HTERT RPE-1 (cell line): ENCODE data around the gene RANBP17.
"Not testable (repeated sequence)": the region's sequence is repeated elsewhere in the genome, so short reads cannot be mapped to it uniquely, and the experiment has no call there.

Experiments used
- in situ Hi-C: fragments of 300-500 bp; cut with MboI; formaldehyde crosslinking; loops from 4 replicates; pipeline ENCODE4 v1.14.3; 2020; ENCODE audit warnings: low sequenced_read_pairs

RANBP17 gene

DNA sequence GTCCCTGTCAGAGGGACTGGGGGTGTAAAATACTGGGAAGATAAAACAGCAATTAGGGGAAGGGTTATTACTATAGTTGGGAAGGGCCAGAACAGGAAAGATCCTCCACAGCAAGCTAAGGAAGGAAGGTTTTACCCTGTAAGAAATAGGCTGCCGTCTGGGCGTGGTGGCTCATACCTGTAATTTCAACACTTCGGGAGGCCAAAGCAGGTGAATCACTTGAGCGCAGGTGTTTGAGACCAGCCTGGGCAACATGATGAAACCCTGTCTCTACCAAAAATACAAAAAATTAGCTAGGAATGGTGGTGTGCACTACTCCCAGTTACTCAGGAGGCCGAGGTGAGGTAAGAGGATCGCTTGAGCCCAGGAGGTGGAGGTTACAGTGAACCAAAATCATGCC lies 282.1 kb downstream of the RANBP17 start:
- in situ Hi-C loops, result no loop called here

DNA sequence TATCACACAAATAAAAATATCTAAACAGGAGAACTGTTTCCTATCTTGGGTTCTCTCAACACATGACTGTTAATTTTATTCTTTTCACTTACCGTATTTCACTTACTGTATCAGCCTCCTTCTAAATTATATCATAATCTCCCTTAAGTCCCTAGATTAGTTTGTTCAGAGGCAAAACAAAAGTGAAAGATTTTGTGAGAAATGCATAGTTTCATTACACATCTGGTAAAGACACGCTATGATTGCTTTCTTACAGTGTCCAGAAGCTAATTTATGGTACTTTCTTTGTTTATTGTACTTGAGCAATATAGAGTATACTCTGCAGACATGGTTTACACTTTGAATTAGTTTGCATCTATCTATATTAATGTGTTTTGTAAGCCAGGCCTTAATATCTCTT lies 287.5 kb downstream of the RANBP17 start:
- in situ Hi-C loops, result no loop called here

DNA sequence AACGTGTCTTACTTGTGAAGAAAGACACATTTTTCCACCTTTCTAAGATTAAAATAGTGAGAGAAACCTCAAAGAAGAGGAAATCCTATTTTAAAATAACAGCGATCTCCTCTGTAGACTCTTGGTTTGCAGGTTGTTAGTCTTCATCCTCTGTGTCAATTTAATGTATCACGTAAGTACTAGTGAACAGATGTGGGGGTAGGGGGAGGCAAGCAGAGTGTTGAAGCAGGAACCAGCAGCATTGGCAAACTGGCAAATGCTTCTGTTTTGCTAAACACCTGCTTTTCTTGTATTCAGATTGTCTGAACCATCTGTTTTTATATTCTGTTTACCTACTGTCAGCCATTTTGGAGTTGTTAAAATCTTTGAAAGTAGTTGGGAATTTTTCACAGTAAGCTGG lies 288.0 kb downstream of the RANBP17 start:
- in situ Hi-C loops, result no loop called here

DNA sequence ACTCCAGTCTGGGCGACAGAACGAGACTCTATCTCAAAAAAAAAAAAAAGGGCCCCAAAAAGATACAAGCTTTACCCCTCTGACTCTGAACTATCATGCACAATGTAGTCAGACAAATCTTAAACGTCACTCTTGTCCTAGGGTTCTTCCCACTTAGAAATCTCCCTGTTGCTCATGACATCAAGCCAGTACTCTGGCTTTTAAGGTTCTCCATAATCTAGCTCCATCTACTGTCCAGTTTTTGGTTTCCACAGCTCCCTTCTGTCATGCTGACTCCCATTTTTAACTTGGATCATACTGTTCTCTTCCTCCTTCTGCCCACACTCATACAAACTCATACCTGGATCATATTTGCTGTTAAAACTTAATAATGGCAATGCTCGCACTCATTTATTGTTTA lies 290.6 kb downstream of the RANBP17 start:
- in situ Hi-C loops, result no loop called here

DNA sequence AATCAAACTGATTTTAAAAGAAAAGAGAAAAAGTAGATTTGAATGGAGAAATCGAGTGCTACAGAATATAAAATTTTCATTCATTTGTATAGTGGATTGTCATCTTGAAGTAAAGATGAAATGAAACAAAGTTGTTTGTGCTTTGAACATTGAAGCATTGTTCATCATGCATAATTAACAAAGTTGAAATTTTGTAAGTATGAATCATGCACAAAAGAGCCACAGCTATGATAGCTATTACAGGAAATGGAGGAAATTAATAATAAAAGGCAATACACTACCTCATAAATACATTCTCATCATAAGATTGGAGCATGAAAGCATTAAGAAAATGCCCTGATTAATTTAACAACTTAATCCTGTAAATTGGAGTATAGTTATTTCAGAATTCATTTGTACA lies 293.8 kb downstream of the RANBP17 start:
- in situ Hi-C loops, result no loop called here

DNA sequence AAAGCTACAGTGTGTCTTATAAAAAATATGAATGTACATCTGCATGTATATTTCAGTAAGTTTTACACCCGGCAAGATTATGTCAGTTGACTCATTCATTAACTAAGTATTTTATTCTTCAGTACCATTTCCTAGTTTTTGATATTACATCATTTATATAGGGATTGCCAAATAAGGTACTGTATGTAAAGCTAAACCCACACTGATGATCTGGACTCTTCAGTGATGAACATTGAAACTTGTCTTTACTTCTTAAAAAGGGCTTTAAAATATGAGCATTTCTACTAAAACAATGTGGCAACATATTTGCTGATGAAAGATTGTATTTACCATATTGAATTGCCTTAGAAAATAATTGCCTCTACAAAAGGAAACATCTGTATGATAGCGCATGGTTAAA lies 295.5 kb downstream of the RANBP17 start:
- in situ Hi-C loops, result no loop called here

DNA sequence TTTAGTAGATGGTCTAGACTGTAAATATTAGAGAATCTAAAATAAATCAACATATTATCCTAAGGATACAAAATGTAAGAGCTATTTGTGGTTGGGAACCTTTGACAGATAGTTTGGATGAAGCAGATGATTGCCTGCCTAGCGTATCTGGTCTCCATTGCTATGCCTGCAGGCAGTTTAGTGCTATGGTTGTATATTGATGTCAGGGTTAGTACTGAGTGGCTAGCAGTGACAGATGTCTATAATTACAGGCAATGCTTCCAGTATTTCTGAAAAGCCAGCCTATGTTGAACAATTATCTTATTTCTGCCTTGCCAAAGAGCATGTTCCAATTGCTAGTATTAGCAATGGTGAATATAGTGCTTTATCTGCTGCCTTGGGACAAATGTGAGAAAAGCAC lies 296.0 kb downstream of the RANBP17 start:
- in situ Hi-C loops, result no loop called here

DNA sequence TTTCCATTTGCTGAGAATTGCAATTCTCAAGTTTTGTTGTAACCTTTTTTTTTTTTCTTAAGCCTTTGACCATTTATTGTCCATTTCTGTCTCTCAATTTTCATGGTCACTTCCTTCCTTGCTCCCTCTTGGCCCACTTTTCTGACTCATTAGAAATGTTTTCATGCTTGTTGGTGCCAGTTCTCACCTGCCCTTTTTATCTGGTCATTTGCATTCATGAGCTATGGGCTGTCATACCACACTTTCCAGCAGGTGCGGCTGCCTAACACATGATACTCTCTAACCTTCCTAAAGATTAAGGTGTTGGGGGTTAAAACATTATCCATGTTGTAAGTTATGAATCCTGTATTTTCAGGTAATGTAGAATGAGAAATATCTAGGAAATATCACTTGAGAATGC lies 296.8 kb downstream of the RANBP17 start:
- in situ Hi-C loops, result no loop called here

DNA sequence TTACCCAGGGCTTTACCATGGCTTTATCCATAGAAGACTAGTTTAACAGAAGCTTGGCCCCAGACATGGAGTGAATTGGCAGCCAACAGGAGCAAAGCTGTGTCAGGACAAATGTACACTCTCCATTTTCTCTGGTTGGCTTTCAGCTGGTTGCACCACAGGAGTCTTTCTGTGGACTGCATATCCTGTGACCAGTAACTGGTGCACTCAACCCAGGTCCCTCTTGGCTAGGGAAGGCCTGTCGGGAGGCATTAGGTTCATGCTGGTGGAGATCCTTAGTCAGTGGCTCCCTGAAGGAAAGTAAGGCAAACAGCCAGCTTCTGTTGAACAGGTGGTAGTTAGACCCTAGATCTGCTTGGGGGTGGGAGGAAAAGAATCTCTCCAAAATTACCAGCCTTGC lies 300.3 kb downstream of the RANBP17 start:
- in situ Hi-C loops, result no loop called here

DNA sequence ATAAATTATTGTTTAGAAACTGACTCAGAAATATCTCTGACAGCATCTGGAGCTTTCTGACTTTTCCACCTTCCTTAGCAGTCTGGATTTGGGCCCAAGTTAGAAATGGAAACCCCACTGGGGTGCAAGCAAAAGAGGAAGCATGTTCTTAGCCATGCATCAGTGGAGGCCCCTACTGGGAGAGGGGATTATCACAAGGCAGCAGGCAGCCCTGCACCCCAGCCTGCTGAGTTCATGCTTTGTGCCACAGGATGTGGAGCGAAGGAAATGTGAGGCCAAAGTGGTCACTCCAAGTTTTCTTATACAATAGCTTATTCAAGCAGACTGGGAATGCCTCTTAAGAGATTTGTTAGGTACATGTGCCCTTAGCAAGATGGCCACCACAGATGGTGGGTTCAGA lies 300.8 kb downstream of the RANBP17 start:
- in situ Hi-C loops, result no loop called here

DNA sequence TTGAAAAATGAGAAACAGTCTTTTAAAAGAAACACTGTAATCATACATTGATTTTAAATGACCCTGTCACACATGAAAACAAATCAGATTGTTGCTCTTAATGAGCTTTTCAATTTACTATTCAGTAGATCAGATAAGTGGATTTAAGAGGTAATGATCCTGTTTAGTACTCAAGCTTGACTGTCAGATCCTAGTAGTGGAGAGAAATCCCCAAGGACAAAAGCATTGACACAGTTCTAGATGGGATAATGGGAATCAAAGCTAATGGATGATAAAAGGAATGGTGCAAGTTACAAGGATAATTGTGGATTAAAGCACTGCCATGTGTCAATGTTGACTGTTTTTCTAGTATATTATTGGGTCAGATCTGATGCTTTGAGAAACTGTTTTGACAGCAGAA lies 304.9 kb downstream of the RANBP17 start:
- in situ Hi-C loops, result no loop called here

DNA sequence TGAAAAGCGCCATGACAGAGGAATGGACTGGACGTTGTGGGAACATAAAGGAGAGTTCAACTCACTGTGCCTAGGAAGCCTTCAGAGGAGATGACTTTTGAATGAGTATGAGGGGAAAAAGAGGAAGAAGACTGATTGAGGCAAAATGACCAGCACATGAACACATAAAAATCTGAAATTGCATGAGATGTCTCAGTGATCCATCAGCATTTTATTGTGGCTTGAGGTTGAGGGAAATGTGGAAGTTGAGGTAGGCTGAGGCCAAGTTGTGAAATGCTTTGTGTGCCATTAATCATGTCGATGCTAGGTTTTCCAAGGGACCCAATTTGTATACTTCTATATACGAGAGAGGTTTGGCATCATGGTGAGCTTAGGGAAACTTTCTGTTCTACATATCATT lies 306.4 kb downstream of the RANBP17 start:
- in situ Hi-C loops, result no loop called here

DNA sequence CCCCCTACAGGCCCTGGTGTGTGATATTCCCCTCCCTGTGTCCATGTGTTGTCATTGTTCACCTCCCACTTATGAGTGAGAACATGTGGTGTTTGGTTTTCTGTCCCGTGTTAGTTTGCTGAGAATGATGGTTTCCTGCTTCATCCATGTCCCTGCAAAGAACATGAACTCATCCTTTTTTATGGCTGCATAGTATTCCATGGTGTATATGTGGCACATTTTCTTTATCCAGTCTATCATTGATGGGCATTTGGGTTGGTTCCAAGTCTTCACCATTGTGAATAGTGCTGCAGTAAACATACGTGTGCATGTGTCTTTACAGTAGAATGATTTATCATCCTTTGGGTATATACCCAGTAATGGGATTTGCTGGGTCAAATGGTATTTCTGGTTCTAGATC lies 313.1 kb downstream of the RANBP17 start:
- in situ Hi-C loops, result not testable (repeated sequence)

DNA sequence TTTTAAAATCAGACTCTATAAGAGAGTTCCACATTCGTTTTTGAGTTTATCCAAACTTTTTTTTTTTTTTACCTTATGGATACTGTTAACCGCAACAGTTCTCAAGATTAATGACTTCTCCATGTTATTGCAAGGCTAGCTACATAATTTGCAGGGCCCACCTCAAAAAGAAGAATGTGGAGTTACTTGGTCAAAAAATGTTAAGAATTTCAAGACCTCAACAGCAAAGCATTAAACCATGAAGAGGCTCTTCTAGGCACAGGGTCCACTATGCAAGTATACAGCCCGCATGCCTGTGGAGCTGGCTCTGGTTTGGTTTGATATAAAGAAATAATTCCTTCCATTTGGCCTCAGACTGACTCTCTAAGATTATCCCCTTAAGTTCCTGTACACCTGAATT lies 313.9 kb downstream of the RANBP17 start:
- in situ Hi-C loops, result no loop called here

DNA sequence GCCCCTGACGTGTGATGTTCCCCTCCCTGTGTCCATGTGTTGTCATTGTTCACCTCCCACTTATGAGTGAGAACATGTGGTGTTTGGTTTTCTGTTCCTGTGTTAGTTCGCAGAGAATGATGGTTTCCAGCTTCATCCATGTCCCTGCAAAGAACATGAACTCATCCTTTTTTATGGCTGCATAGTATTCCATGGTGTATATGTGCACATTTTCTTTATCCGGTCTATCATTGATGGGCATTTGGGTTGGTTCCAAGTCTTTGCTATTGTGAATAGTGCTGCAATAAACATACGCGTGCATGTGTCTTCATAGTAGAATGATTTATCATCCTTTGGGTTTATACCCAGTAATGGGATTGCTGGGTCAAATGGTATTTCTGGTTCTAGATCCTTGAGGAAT lies 316.4 kb downstream of the RANBP17 start:
- in situ Hi-C loops, result not testable (repeated sequence)

DNA sequence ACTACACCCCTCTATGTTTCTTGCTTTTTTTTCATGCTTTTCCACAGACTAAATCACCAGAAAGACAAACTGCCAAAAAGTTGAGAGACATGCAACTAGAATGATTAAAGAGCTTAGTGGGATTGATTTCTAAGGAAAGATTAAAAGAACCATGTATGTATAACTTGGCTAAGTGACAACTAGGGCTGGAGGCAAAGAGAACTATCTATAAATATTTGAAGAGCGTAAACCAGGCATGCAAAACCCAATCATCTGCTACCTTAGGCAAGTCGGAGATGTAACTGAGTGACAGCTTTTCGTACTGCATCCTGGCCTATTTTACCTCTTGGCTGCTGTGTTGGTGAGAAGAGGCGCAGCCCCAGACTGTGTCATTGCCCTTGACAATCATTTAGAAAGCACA lies 326.2 kb downstream of the RANBP17 start:
- in situ Hi-C loops, result no loop called here

DNA sequence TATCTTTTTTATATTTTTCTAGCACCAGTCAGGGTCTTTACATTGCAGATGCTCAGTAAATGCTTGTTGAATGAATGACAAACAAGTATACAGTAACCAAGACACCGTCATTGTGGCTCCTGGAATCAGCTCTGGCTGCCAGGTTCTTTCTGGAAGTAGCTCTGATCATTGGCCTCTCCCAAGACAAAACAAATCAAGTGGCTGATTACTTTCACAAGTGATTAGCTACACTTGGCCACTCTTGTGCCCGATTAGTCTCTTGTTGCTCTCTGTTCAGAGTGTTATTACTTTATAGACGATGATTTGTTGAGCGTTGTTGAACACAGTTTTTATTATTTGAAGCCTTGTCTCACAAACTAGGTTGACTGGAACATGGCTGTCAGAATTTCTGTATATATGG lies 327.6 kb downstream of the RANBP17 start:
- in situ Hi-C loops, result no loop called here

DNA sequence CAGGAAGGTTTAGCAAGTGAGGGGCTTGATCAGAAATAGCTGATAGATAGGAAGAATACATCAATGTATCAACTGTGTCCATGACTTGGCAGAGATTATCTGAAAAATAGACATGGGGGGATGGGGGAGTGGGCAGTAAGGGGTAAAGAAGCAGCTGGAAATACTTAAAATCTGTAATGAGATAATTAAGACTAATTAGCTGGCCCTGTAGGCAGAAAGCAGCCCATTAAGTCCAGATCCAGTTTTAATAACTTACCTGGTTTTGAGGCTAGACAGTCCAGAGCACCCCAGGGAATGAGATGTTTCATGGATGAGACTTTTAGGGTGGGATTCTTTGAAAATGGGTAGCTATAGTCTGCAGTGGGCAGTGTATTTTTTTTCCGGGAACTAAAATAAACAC lies 330.3 kb downstream of the RANBP17 start:
- in situ Hi-C loops, result no loop called here

DNA sequence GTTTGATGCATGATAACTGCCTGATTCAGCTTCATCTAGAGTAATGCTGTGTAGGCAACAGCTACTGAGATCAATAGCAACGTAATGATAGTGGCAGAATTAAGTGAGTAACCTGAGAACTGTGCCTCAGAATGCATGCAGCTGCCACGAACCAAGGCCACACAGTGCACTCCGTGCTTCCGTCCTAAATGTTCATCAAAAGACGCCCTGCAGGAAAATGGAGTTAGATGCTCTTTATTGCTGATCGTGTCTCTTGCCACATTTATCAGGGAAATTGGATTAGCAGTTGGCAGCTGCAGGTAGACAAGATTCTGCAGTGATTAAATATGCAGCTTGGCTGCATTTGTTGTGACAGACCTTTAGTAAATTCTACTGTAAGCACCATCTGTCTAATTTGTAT lies 339.5 kb downstream of the RANBP17 start:
- in situ Hi-C loops, result no loop called here

DNA sequence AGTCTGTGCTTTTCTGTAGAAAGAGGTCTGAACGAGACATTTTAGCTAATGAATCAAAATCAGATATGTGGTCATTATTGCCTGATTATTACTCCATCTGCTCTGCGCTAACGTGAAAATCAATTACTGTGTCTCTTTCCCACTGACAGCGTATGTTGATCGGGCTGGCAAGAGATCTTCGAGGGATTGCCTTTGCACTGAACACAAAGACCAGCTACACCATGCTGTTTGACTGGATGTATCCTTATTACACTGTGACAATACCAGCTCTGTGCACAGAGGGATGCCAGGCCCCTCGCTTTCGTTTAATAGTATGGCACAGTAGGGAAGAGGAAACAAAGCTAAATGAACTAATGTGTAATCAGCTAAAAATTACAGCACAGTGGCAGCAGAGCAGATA lies 343.6 kb downstream of the RANBP17 start:
- in situ Hi-C loops, result no loop called here

DNA sequence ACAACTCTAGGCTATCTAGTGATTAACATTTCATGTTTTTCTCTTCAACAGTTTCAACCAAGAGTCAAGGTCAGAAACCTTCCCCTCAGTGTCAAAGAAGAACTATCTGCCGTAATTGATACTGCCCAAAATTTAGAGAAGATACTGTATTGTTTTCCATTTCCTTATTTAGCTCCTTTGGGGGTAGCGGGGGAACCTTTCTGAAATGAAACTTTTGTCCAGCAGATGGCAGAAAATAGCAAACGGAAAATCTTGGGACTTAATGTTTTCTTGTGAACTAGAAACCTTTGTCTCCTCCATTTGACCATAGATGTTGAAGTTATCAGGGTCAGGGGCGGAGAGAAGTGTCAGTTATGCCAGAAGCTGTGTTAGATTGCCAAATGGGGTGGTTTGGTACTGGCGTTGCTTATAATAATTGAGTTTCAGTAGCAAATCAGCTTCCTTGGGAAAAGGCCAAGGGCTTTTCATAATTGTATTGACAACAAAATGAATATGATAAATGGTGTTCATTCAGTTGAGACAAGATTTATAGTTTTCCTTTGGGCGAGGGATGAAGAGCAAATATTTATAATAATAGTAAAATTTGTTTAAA lies 345.5 kb downstream of the RANBP17 start:
- in situ Hi-C loops, result no loop called here

DNA sequence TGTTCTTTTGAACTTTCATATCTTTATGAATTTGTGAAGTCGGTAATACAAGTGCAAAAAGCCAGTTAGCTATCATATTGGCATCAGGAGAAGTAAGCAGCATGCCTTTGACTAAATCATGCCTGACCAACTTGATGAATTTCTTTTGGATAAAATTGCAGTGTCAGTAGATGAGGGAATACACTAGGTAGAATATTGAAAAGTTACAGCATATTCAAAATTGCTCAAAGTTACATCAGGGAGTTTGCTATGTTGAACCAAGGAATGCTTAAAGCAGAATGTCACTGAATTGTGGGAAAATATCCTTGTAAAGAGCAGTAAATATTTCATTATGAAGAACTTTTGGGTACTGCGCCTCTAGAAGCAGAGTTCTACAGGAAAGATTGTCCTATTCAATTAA lies 360.1 kb downstream of the RANBP17 start:
- in situ Hi-C loops, result no loop called here

DNA sequence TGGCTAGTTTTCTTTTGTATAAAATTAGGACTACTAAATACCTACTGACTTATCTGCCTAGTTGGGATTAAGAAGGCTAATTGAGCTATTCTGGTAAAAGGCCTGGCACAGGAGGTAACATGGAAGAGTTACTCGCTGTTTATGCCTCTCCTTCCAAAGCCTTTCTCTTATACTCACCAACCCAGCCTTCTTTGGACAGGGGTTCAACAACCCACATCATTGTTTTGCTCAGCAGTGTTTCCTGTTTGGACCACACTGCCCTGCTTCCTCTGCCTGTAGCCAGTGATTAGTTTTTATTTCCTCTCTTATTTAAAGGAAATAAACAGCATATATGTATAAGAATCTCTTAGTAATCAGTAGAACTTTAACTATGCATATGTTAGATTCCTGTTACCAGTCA lies 362.1 kb downstream of the RANBP17 start:
- in situ Hi-C loops, result no loop called here
